GM12878 (cell line): ENCODE data around the gene HSD17B4. TPM values are rescaled to one million over a fixed set of nuclear protein-coding genes. Genes with fewer than 3 reads are reported as not detected.

Source experiments
- ATAC-seq: fragments of 200-7000 bp; cut with Tn5 transposase; 3 replicates; pipeline ENCODE4 v1.9.1; 2020; ENCODE audit warnings: mild to moderate bottlenecking, moderate library complexity
- BruUV-seq: library from RNA; stranded (reverse); fragments of 400-500 nt; replicated peaks from 2 replicates; lab custom pipeline; 2021; lab: Mats Ljungman, UMichigan
- CTCF ChIA-PET: fragments of 300-600 bp; sonication (Branson Sonifier 250); formaldehyde crosslinking; extraction: SDS; loops from one replicate; lab custom pipeline; 2021; ENCODE audit warnings: inconsistent platforms; lab: Yijun Ruan, JAX
- POLR2A ChIA-PET: fragments of 350-600 bp; formaldehyde crosslinking; extraction: SDS; loops from one replicate; lab custom pipeline; 2021; ENCODE audit warnings: inconsistent platforms; lab: Charles Lee
- RAD21 ChIA-PET: fragments of 300-600 bp; sonication (Branson Sonifier 250); formaldehyde crosslinking; loops from one replicate; lab custom pipeline; 2023; ENCODE audit warnings: antibody characterized with exemption; ENCODE audit not compliant: unreplicated experiment; lab: Charles Lee
- SMC1A ChIA-PET: fragments of 300-600 bp; sonication (Branson Sonifier 250); formaldehyde crosslinking; loops from one replicate; lab custom pipeline; 2023; ENCODE audit not compliant: unreplicated experiment, uncharacterized antibody; lab: Charles Lee
- DNase-seq: peaks from one replicate; pipeline ENCODE4 v3.0.0-alpha.2; 2011; ENCODE audit warnings: low read depth, low spot score
- FAIRE-seq: peaks from 3 replicates; lab custom pipeline; 2011; peaks lifted over from hg19 to GRCh38; lab: Jason Lieb, UNC
- H2AFZ ChIP-seq: 2 replicates; pipeline ENCODE4 v1.6.0; 2011; ENCODE audit warnings: low read depth, low read length, control low read depth; ENCODE audit not compliant: control insufficient read depth
- H3K27ac ChIP-seq: 2 replicates; pipeline ENCODE4 v1.5.1; 2011; ENCODE audit warnings: control low read depth; ENCODE audit not compliant: control insufficient read depth, insufficient read depth
- H3K27me3 ChIP-seq, 2 experiments: replicated peaks in 1 of 2; 2 replicates each; pipeline versions ENCODE4 v1.6.0 to v1.6.1; 2011; ENCODE audit warnings: low read length in 1 of 2; ENCODE audit not compliant: control insufficient read depth in 2 of 2, insufficient read depth in 2 of 2
- H3K36me3 ChIP-seq, 2 experiments: 2 replicates each; pipeline ENCODE4 v1.5.1; 2011; ENCODE audit warnings: low read length in 1 of 2; ENCODE audit not compliant: control insufficient read depth in 2 of 2, insufficient read depth in 2 of 2
- H3K4me1 ChIP-seq: 2 replicates; pipeline ENCODE4 v1.6.1; 2011; ENCODE audit warnings: mild to moderate bottlenecking, low read length, moderate library complexity, mixed read lengths; ENCODE audit not compliant: control insufficient read depth, insufficient read depth
- H3K4me2 ChIP-seq: 2 replicates; pipeline ENCODE4 v1.6.0; 2011; ENCODE audit warnings: control low read depth; ENCODE audit not compliant: control insufficient read depth, insufficient read depth
- H3K4me3 ChIP-seq: fragments of 200-600 bp; sonication (generic); 2 replicates; pipeline ENCODE4 v1.5.1; 2016
- H3K79me2 ChIP-seq: 2 replicates; pipeline ENCODE4 v1.6.0; 2011; ENCODE audit warnings: low read length; ENCODE audit not compliant: control insufficient read depth, insufficient read depth
- H3K9ac ChIP-seq: 2 replicates; pipeline ENCODE4 v1.8.0; 2011; ENCODE audit warnings: low read length, control low read depth, mixed read lengths; ENCODE audit not compliant: control insufficient read depth, insufficient read depth
- H3K9me3 ChIP-seq: replicated peaks from 3 replicates; pipeline ENCODE4 v1.5.1; 2011; ENCODE audit warnings: mild to moderate bottlenecking, low read length; ENCODE audit not compliant: control insufficient read depth, insufficient read depth
- H4K20me1 ChIP-seq: 2 replicates; pipeline ENCODE4 v1.6.0; 2011; ENCODE audit not compliant: control insufficient read depth, insufficient read depth
- ATF2 ChIP-seq: IDR thresholded peaks from 2 replicates; pipeline ENCODE4 v1.6.1; 2012; ENCODE audit warnings: low read length, inconsistent platforms
- BACH1 ChIP-seq: fragments of 450-650 bp; IDR thresholded peaks from 2 replicates; pipeline ENCODE4 v1.6.1; 2017; ENCODE audit warnings: mild to moderate bottlenecking, borderline replicate concordance
- EED ChIP-seq: sonication (generic); IDR thresholded peaks from 2 replicates; pipeline ENCODE4 v1.6.1; 2016; ENCODE audit warnings: antibody characterized with exemption, low read depth
- EGR1 ChIP-seq, 2 experiments: IDR thresholded peaks; 1 replicate in 1 of 2; 2 replicates in 1 of 2; pipeline ENCODE4 v1.6.1; 2011 to 2012; ENCODE audit warnings: low read depth in 2 of 2, low read length in 2 of 2, borderline replicate concordance in 1 of 2, mild to moderate bottlenecking in 1 of 2, moderate library complexity in 1 of 2
- SMAD1 ChIP-seq: fragments of 450-650 bp; IDR thresholded peaks from 2 replicates; pipeline ENCODE4 v1.6.1; 2018; ENCODE audit warnings: mild to moderate bottlenecking, low read depth; ENCODE audit not compliant: partially characterized antibody
- SUPT20H ChIP-seq: IDR thresholded peaks from 2 replicates; pipeline ENCODE4 v1.6.1; 2011; ENCODE audit warnings: low read depth, mild to moderate bottlenecking, low read length, moderate library complexity, borderline replicate concordance; ENCODE audit not compliant: control insufficient read depth
- WGBS: methylation state at CpG from one replicate; pipeline ENCODE4 v1.1.6; 2016; ENCODE audit warnings: low lambda C conversion rate; ENCODE audit not compliant: insufficient replicate concordance, insufficient coverage; ENCODE audit errors: missing lambda C conversion rate; 5-methylcytosine and 5-hydroxymethylcytosine counted together
- in situ Hi-C: fragments of 300-500 bp; cut with MboI; formaldehyde crosslinking; loops from 9 replicates; pipeline ENCODE4 v1.14.3; 2018; ENCODE audit warnings: mixed read lengths
- intact Hi-C: fragments of 100-400 bp; cut with micrococcal nuclease; formaldehyde crosslinking; loops from one replicate; pipeline ENCODE4 v1.14.2; 2022; ENCODE audit not compliant: unreplicated experiment
- polyA plus RNA-seq, 11 experiments: library from polyadenylated mRNA; depleted of rRNA in 4 of 11; unstranded in 6 of 11; stranded (reverse) in 5 of 11; fragments of >200 nt; fragmentation: Nextera tagmentation in 4 of 11; fragmentation: Illumina TruSeq in 1 of 11; extraction: Ambion mirVana in 4 of 11; extraction: Trizol in 1 of 11; gene quantifications; 1 replicate in 1 of 11; 2 replicates in 10 of 11; pipeline versions ENCODE4 v1.2.1 to v1.2.3, GENCODE V29; 2011 to 2016; ENCODE audit warnings: inconsistent platforms in 2 of 11, missing spikeins in 2 of 11, low read depth in 1 of 11
- total RNA-seq, 4 experiments: library from RNA; depleted of rRNA in 3 of 4; stranded (reverse); fragments of >200 nt in 3 of 4; fragmentation: Illumina TruSeq in 1 of 4; extraction: Trizol in 1 of 4; gene quantifications; 2 replicates each; pipeline versions ENCODE4 v1.2.1 to v1.2.3, GENCODE V29; 2013 to 2021
- TF ChIP-seq, protein P1 (sequence below): fragments of 450-650 bp; IDR thresholded peaks from 2 replicates; pipeline ENCODE4 v1.6.1; 2016; ENCODE audit warnings: mild to moderate bottlenecking
- TF ChIP-seq, protein P2 (sequence below): fragments of 450-650 bp; formaldehyde crosslinking; IDR thresholded peaks from 2 replicates; pipeline ENCODE4 v1.4.0; 2022; ENCODE audit warnings: mild to moderate bottlenecking, moderate library complexity
- TF ChIP-seq, protein P3 (sequence below): IDR thresholded peaks from 2 replicates; pipeline ENCODE4 v1.6.1; 2011; ENCODE audit warnings: borderline replicate concordance, low read depth, mild to moderate bottlenecking, moderate library complexity, low read length; ENCODE audit not compliant: insufficient read depth, poor library complexity, severe bottlenecking

The HSD17B4 gene
- total and polyA plus RNA-seq, 10 of the 15 experiments (the other 5 are each of a cell fraction or from before 2014, with no cell fraction given) = 38.6 to 125 (median 93.0) TPM

DNA sequence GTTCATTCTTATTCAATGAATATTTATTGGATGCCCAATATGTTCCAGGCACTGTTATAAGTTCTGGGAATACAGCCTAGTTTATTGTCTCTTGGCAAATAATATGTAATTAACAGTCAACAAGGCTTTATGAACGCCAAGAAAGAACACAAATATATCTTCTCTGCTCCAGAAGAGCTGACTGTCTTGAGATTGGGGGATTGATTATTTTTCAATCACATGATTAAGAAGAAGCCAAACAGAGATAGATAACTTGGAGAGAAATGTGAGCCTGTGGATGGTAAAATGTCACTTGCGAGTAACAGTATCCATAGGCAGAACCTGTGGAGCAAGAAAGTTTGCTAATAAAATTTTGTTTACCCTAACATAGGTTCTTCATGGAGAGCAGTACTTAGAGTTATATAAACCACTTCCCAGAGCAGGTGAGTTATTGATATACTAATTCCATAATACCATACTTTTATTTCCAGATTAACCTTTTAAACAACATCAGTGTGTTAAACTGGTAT is 49.4 kb downstream of the HSD17B4 start:
- intact Hi-C loops = no loop called here
- no peaks in the 10 kb centered on the region; a peak in 4 of 4 replicates for H3K36me3 ChIP-seq
- no peaks in the 10 kb centered on the region for H3K27me3 ChIP-seq
- SMC1A ChIA-PET = no interaction called here
- no peak overlapping the region for H3K4me2 ChIP-seq
- H3K27ac ChIP-seq = no peak overlapping the region
- H3K9ac ChIP-seq = no peak overlapping the region
- no TSS peak for BruUV-seq
- no peaks in the 10 kb centered on the region for H4K20me1 ChIP-seq
- WGBS = 100% methylated on average over 2 of the region's 2 CpGs
- no peak for TF ChIP-seq SMAD1
- TF ChIP-seq BACH1 = no peak
- TF ChIP-seq, protein P1, sequence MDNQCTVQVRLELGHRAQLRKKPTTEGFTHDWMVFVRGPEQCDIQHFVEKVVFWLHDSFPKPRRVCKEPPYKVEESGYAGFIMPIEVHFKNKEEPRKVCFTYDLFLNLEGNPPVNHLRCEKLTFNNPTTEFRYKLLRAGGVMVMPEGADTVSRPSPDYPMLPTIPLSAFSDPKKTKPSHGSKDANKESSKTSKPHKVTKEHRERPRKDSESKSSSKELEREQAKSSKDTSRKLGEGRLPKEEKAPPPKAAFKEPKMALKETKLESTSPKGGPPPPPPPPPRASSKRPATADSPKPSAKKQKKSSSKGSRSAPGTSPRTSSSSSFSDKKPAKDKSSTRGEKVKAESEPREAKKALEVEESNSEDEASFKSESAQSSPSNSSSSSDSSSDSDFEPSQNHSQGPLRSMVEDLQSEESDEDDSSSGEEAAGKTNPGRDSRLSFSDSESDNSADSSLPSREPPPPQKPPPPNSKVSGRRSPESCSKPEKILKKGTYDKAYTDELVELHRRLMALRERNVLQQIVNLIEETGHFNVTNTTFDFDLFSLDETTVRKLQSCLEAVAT = no peak
- no peak for TF ChIP-seq EGR1 (IDR thresholded peaks at IDR 0.05; ENCODE audit: borderline replicate concordance in 1 of 2, low read depth in 2 of 2, low read length in 2 of 2)
- TF ChIP-seq, protein P2, sequence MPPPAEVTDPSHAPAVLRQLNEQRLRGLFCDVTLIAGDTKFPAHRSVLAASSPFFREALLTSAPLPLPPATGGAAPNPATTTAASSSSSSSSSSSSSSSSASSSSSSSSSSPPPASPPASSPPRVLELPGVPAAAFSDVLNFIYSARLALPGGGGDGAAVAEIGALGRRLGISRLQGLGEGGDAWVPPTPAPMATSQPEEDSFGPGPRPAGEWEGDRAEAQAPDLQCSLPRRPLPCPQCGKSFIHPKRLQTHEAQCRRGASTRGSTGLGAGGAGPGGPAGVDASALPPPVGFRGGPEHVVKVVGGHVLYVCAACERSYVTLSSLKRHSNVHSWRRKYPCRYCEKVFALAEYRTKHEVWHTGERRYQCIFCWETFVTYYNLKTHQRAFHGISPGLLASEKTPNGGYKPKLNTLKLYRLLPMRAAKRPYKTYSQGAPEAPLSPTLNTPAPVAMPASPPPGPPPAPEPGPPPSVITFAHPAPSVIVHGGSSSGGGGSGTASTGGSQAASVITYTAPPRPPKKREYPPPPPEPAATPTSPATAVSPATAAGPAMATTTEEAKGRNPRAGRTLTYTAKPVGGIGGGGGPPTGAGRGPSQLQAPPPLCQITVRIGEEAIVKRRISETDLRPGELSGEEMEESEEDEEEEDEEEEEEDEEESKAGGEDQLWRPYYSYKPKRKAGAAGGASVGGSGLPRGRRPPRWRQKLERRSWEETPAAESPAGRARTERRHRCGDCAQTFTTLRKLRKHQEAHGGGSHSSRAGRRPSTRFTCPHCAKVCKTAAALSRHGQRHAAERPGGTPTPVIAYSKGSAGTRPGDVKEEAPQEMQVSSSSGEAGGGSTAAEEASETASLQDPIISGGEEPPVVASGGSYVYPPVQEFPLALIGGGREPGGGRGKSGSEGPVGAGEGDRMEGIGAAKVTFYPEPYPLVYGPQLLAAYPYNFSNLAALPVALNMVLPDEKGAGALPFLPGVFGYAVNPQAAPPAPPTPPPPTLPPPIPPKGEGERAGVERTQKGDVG (CRISPR knock-in tag) = no peak
- no peak for TF ChIP-seq SUPT20H
- TF ChIP-seq, protein P3, sequence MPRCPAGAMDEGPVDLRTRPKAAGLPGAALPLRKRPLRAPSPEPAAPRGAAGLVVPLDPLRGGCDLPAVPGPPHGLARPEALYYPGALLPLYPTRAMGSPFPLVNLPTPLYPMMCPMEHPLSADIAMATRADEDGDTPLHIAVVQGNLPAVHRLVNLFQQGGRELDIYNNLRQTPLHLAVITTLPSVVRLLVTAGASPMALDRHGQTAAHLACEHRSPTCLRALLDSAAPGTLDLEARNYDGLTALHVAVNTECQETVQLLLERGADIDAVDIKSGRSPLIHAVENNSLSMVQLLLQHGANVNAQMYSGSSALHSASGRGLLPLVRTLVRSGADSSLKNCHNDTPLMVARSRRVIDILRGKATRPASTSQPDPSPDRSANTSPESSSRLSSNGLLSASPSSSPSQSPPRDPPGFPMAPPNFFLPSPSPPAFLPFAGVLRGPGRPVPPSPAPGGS = no peak
- no peak for TF ChIP-seq EED
- no peak for TF ChIP-seq ATF2
- TF ChIP-seq, all 136 proteins: peak for 0
- ChIA-PET POLR2A (no interaction called here), CTCF (no interaction called here), RAD21 (no interaction called here)
- no peak overlapping the region for H3K4me3 ChIP-seq
- H3K4me1 ChIP-seq = no peaks in the 10 kb centered on the region
- H2AFZ ChIP-seq = no peak overlapping the region
- no peaks in the 10 kb centered on the region for H3K79me2 ChIP-seq
- DNase-seq (no peak), FAIRE-seq (no peak), ATAC-seq (no peak)
- peaks cover 5% of the 10 kb centered on the region for H3K9me3 ChIP-seq
- in situ Hi-C loops = no loop called here
